Caco-2 (cell line): ENCODE results near the gene SUN1. TPM values are rescaled to one million over a fixed set of nuclear protein-coding genes. Genes with fewer than 3 reads are reported as not detected.

Experiments used
- BruUV-seq: library from RNA; stranded (reverse); fragments of 400-500 nt; replicated peaks from 2 replicates; lab custom pipeline; 2021; lab: Mats Ljungman, UMichigan
- CTCF ChIA-PET: fragments of 300-600 bp; sonication (Branson Sonifier 250); formaldehyde crosslinking; loops from one replicate; lab custom pipeline; 2022; ENCODE audit warnings: antibody characterized with exemption; lab: Charles Lee
- POLR2A ChIA-PET: fragments of 300-600 bp; sonication (Branson Sonifier 250); formaldehyde crosslinking; loops from one replicate; lab custom pipeline; 2022; ENCODE audit warnings: antibody characterized with exemption; lab: Charles Lee
- DNase-seq, 2 experiments: peaks; one replicate each; pipeline versions ENCODE4 v3.0.0 to v3.0.0-alpha.2; 2020 to 2022
- H3K27me3 ChIP-seq: replicated peaks from 2 replicates; pipeline ENCODE4 v1.6.0; 2011; ENCODE audit warnings: low read length; ENCODE audit not compliant: control insufficient read depth, insufficient read depth
- H3K36me3 ChIP-seq: 2 replicates; pipeline ENCODE4 v1.5.1; 2011; ENCODE audit warnings: low read length; ENCODE audit not compliant: control insufficient read depth, insufficient read depth
- H3K4me1 ChIP-seq: fragments of 250-450 bp; sonication (Bioruptor Pico); 2 replicates; pipeline ENCODE4 v1.5.1; 2020; ENCODE audit warnings: mild to moderate bottlenecking
- H3K4me3 ChIP-seq: 2 replicates; pipeline ENCODE4 v1.5.1; 2011; ENCODE audit warnings: low read depth, mild to moderate bottlenecking, control low read depth, low read length
- H3K9me3 ChIP-seq: fragments of 250-450 bp; sonication (Bioruptor Pico); 2 replicates; pipeline ENCODE4 v1.5.1; 2020; ENCODE audit warnings: mild to moderate bottlenecking, moderate library complexity
- H3K27ac Mint-ChIP-seq: one replicate; pipeline ENCODE4 v1.8.0; 2022; ENCODE audit warnings: mixed read lengths; ENCODE audit not compliant: unreplicated experiment
- H3K27me3 Mint-ChIP-seq: one replicate; pipeline ENCODE4 v1.8.0; 2022; ENCODE audit warnings: mixed read lengths; ENCODE audit not compliant: insufficient read depth, unreplicated experiment
- H3K36me3 Mint-ChIP-seq: one replicate; pipeline ENCODE4 v1.8.0; 2022; ENCODE audit warnings: mild to moderate bottlenecking, mixed read lengths; ENCODE audit not compliant: insufficient read depth, unreplicated experiment
- H3K4me1 Mint-ChIP-seq: one replicate; pipeline ENCODE4 v1.8.0; 2022; ENCODE audit warnings: low read depth, mixed read lengths; ENCODE audit not compliant: unreplicated experiment
- H3K4me3 Mint-ChIP-seq: one replicate; pipeline ENCODE4 v1.8.0; 2022; ENCODE audit warnings: mild to moderate bottlenecking, moderate library complexity, mixed read lengths; ENCODE audit not compliant: unreplicated experiment
- H3K9me3 Mint-ChIP-seq: one replicate; pipeline ENCODE4 v1.8.0; 2022; ENCODE audit warnings: mixed read lengths; ENCODE audit not compliant: unreplicated experiment
- intact Hi-C: fragments of 100-400 bp; cut with micrococcal nuclease; formaldehyde crosslinking; loops from one replicate; pipeline ENCODE4 v1.10.0; 2022; ENCODE audit not compliant: unreplicated experiment
- total RNA-seq: library from RNA; stranded (reverse); gene quantifications from 2 replicates; pipeline ENCODE4 v1.2.3, GENCODE V29; 2022
- TF ChIP-seq, protein P1 (sequence below), 2 experiments: fragments of 200-600 bp in 1 of 2; IDR thresholded peaks; 1 replicate in 1 of 2; 2 replicates in 1 of 2; pipeline versions ENCODE4 v1.5.1 to v1.8.0; 2011 to 2022; ENCODE audit warnings: antibody characterized with exemption in 1 of 2, control low read depth in 1 of 2, inconsistent platforms in 1 of 2, low read depth in 1 of 2, low read length in 1 of 2, mild to moderate bottlenecking in 1 of 2, moderate library complexity in 1 of 2; ENCODE audit not compliant: insufficient read depth in 1 of 2, severe bottlenecking in 1 of 2, unreplicated experiment in 1 of 2

Gene SUN1
- total RNA-seq, 1 experiment from 2014 or later: 146 TPM

DNA sequence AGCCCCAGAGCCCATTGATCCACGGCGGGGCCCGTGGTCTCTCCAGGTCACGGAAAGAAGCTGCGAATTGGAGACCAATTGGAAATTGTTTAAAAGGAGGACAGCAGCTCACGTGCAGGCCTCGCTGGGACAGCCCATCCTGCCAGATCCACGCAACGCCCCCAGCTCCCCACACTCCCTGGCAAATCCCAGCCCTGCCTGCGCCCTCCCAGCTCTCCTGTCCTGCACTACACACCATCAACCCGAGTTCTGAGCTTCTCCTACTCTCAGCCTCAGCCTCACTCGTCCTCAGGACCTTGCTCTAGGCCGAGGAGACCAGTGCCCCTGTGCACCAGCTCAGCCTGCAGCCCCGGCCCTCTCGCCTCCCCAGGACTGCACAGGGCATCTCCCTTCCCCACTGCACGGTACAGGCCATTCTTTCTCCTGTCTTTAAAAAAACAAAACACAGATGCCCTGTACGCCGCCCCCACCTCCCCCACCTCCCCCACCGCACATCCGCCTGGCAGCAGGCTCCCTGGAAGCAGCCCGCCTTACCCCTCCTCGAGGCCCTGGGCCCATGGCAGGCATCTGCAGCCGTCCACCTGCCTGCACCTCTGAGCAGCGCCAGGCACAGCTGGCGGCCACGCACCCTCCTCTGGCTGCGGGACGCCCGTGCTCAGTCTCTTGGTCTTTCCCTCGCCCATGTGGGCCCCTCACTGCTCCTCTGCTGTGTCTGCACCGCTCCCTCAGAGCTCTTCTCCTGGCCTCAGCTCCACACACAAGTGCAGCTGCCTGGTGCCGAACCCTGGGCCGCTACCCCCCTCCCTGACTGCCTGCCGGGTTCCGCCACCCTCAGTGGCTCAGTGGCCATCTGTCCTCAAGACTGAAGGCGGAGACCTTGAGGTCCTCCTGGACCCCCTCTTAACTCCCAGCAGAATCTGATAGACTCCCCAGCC lies 48.5 kb upstream of the SUN1 start:
- no peak overlapping the region for H3K27ac Mint-ChIP-seq

DNA sequence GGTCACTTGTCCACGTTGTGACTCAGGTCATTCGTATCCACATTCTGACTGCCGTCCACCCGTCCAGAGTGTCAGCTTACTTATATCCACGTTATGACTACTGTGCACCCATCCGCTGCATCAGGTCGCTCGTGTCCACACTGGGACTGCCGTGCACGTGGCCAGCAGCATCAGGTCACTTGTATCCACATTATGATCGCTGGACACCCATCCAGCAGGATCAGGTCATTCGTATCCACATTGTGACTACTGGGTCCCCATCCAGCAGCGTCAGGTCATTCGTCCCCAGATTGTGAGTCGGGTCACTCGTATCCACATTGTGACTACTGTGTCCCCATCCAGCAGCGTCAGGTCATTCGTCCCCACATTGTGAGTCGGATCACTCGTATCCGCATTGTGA lies 47.3 kb upstream of the SUN1 start:
- Mint-ChIP-seq H3K4me3 (no peak overlapping the region), H3K27me3 (no peaks in the 10 kb centered on the region), H3K4me1 (no peaks in the 10 kb centered on the region), H3K36me3 (peaks cover 60% of the 10 kb centered on the region), H3K9me3 (peaks cover 11% of the 10 kb centered on the region), H3K27ac (no peak overlapping the region)
- TF ChIP-seq, protein P1, sequence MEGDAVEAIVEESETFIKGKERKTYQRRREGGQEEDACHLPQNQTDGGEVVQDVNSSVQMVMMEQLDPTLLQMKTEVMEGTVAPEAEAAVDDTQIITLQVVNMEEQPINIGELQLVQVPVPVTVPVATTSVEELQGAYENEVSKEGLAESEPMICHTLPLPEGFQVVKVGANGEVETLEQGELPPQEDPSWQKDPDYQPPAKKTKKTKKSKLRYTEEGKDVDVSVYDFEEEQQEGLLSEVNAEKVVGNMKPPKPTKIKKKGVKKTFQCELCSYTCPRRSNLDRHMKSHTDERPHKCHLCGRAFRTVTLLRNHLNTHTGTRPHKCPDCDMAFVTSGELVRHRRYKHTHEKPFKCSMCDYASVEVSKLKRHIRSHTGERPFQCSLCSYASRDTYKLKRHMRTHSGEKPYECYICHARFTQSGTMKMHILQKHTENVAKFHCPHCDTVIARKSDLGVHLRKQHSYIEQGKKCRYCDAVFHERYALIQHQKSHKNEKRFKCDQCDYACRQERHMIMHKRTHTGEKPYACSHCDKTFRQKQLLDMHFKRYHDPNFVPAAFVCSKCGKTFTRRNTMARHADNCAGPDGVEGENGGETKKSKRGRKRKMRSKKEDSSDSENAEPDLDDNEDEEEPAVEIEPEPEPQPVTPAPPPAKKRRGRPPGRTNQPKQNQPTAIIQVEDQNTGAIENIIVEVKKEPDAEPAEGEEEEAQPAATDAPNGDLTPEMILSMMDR (IDR thresholded peaks at IDR 0.05; ENCODE audit: insufficient read depth in 1 of 2, low read depth in 1 of 2, low read length in 1 of 2, severe bottlenecking in 1 of 2, unreplicated experiment in 1 of 2): no peak
- Histone ChIP-seq H3K4me1 (no peaks in the 10 kb centered on the region), H3K4me3 (no peak overlapping the region), H3K27me3 (no peaks in the 10 kb centered on the region), H3K36me3 (no peaks in the 10 kb centered on the region; the same call in 1 of the 2 replicates), H3K9me3 (no peaks in the 10 kb centered on the region)
- no TSS peak for BruUV-seq
- intact Hi-C loops: loop anchor here (5.0 kb wide), 1 partner anchor 52 kb away; no protein-coding TSS in a partner anchor
- DNase-seq: no peak
- CTCF ChIA-PET: no interaction called here
- POLR2A ChIA-PET: no interaction called here

More for the DNA sequence above, 48.5 kb upstream of the SUN1 start:
- POLR2A ChIA-PET: no interaction called here
- BruUV-seq: no TSS peak
- Mint-ChIP-seq H3K36me3 (peaks cover 69% of the 10 kb centered on the region), H3K4me1 (no peaks in the 10 kb centered on the region), H3K4me3 (no peak overlapping the region), H3K27me3 (no peaks in the 10 kb centered on the region), H3K9me3 (peaks cover 6% of the 10 kb centered on the region)
- Histone ChIP-seq H3K4me3 (no peak overlapping the region), H3K36me3 (no peaks in the 10 kb centered on the region; the same call in 1 of the 2 replicates), H3K9me3 (no peaks in the 10 kb centered on the region), H3K4me1 (no peaks in the 10 kb centered on the region), H3K27me3 (no peaks in the 10 kb centered on the region)
- CTCF ChIA-PET: no interaction called here
- TF ChIP-seq, protein P1 (IDR thresholded peaks at IDR 0.05; ENCODE audit: insufficient read depth in 1 of 2, low read depth in 1 of 2, low read length in 1 of 2, severe bottlenecking in 1 of 2, unreplicated experiment in 1 of 2): no peak
- intact Hi-C loops: no loop called here
- DNase-seq: no peak

DNA sequence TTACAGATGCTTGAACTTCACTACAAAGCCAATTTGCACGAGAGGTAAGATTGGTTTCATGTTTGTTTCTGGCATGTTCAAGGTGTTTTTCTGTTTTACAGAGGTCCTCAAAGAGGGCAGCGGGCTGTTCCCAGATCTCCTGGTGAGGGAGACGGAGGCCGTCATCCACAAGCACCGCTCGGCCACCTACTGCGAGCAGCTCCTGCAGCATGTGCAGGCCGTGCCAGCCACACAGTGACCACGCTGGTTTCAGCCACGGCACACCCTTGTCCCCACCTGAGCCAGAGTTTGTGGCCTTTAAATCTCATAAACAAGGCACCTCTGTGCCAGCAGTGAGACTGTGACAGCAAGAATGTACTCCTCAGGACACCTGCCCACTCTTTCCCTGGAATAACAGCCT lies 46.9 kb upstream of the SUN1 start:
- Mint-ChIP-seq H3K27ac (no peak overlapping the region), H3K4me3 (no peak overlapping the region), H3K27me3 (no peaks in the 10 kb centered on the region), H3K4me1 (no peaks in the 10 kb centered on the region), H3K36me3 (peaks cover 55% of the 10 kb centered on the region), H3K9me3 (peaks cover 11% of the 10 kb centered on the region)
- intact Hi-C loops: loop anchor here (5.0 kb wide), 1 partner anchor 52 kb away; no protein-coding TSS in a partner anchor
- no TSS peak for BruUV-seq
- no peak overlapping the region for H3K4me3 ChIP-seq
- CTCF ChIA-PET: no interaction called here
- H3K27me3 ChIP-seq: no peaks in the 10 kb centered on the region
- TF ChIP-seq, protein P1 (IDR thresholded peaks at IDR 0.05; ENCODE audit: insufficient read depth in 1 of 2, low read depth in 1 of 2, low read length in 1 of 2, severe bottlenecking in 1 of 2, unreplicated experiment in 1 of 2): no peak
- no peak for DNase-seq
- H3K4me1 ChIP-seq: no peaks in the 10 kb centered on the region
- no peaks in the 10 kb centered on the region; the same call in 1 of the 2 replicates for H3K36me3 ChIP-seq
- POLR2A ChIA-PET: no interaction called here
- H3K9me3 ChIP-seq: no peaks in the 10 kb centered on the region
